K562 (cell line): Measurements from ENCODE around the gene C6orf47. TPM values are rescaled to one million over a fixed set of nuclear protein-coding genes. Genes with fewer than 3 reads are reported as not detected.
A peak's percentile ranks its signal among the peaks of the same experiment; 100 is the strongest.

Experiments used
- ARID2 ChIP-seq: fragments of 450-650 bp; IDR thresholded peaks from 2 replicates; pipeline ENCODE4 v1.6.1; 2017; ENCODE audit warnings: antibody characterized with exemption, mild to moderate bottlenecking
- BRD9 ChIP-seq: fragments of 450-650 bp; IDR thresholded peaks from 2 replicates; pipeline ENCODE4 v1.6.1; 2018; ENCODE audit warnings: low read depth; ENCODE audit not compliant: partially characterized antibody
- CCAR2 ChIP-seq: fragments of 200-400 bp; formaldehyde crosslinking; IDR thresholded peaks from 2 replicates; pipeline ENCODE4 v1.6.1; 2017; ENCODE audit warnings: mild to moderate bottlenecking, low read depth, low read length
- CHD2 ChIP-seq: IDR thresholded peaks from 2 replicates; pipeline ENCODE4 v1.6.1; 2011; ENCODE audit warnings: low read depth, low read length
- CSDE1 ChIP-seq, 2 experiments: fragments of 450-650 bp; IDR thresholded peaks; 2 replicates each; pipeline ENCODE4 v1.6.1; 2016; ENCODE audit warnings: mild to moderate bottlenecking in 1 of 2
- EP400 ChIP-seq: fragments of 450-650 bp; IDR thresholded peaks from 2 replicates; pipeline ENCODE4 v1.6.1; 2017; ENCODE audit warnings: antibody characterized with exemption, mild to moderate bottlenecking, moderate library complexity
- HOXB6 ChIP-seq: fragments of 250-450 bp; sonication (Bioruptor Pico); IDR thresholded peaks from 2 replicates; pipeline ENCODE4 v1.5.1; 2022; ENCODE audit warnings: mild to moderate bottlenecking, borderline replicate concordance
- NFATC3 ChIP-seq: fragments of 450-650 bp; IDR thresholded peaks from 2 replicates; pipeline ENCODE4 v1.6.1; 2017; ENCODE audit warnings: mild to moderate bottlenecking
- POLR2H ChIP-seq: IDR thresholded peaks from 2 replicates; pipeline ENCODE4 v1.6.1; 2016; ENCODE audit warnings: missing genetic modification characterization, low read depth, mild to moderate bottlenecking, control low read depth, missing compliant biosample characterization, moderate library complexity
- SP1 ChIP-seq: sonication (generic); formaldehyde crosslinking; IDR thresholded peaks from 2 replicates; pipeline ENCODE4 v1.8.1; 2022; ENCODE audit warnings: mild to moderate bottlenecking, missing genetic modification reagents
- SUPT5H ChIP-seq: fragments of 450-650 bp; IDR thresholded peaks from 2 replicates; pipeline ENCODE4 v1.6.1; 2016
- TAF9B ChIP-seq: fragments of 450-650 bp; IDR thresholded peaks from 2 replicates; pipeline ENCODE4 v1.6.1; 2018; ENCODE audit warnings: mild to moderate bottlenecking; ENCODE audit not compliant: partially characterized antibody
- ZBTB8A ChIP-seq: fragments of 450-650 bp; IDR thresholded peaks from 2 replicates; pipeline ENCODE4 v1.6.1; 2018; ENCODE audit warnings: mild to moderate bottlenecking, moderate library complexity; ENCODE audit not compliant: partially characterized antibody
- ZFP91 ChIP-seq: sonication (generic); formaldehyde crosslinking; IDR thresholded peaks from 2 replicates; pipeline ENCODE4 v1.8.0; 2022; ENCODE audit warnings: mild to moderate bottlenecking, missing genetic modification reagents
- ZNF511 ChIP-seq: sonication (generic); formaldehyde crosslinking; IDR thresholded peaks from 2 replicates; pipeline ENCODE4 v1.8.0; 2022; ENCODE audit warnings: mild to moderate bottlenecking, missing genetic modification reagents
- polyA plus RNA-seq, 8 experiments: library from polyadenylated mRNA; depleted of rRNA in 4 of 8; stranded (reverse) in 5 of 8; unstranded in 3 of 8; fragments of >200 nt; fragmentation: Nextera tagmentation in 2 of 8; fragmentation: Illumina TruSeq in 1 of 8; extraction: Ambion mirVana in 2 of 8; extraction: Trizol in 1 of 8; gene quantifications; 2 replicates each; pipeline versions ENCODE4 v1.2.1 to v1.2.3, GENCODE V29; 2011 to 2014; ENCODE audit warnings: inconsistent platforms in 1 of 8, missing spikeins in 1 of 8
- total RNA-seq, 7 experiments: library from RNA; depleted of rRNA in 6 of 7; stranded (reverse); fragments of >200 nt in 6 of 7; fragmentation: Illumina TruSeq in 2 of 7; extraction: Trizol in 2 of 7; gene quantifications; 2 replicates each; pipeline versions ENCODE4 v1.2.1 to v1.2.3, GENCODE V29; 2011 to 2021; ENCODE audit warnings: low replicate concordance in 1 of 7
- TF ChIP-seq, protein P1 (sequence below): IDR thresholded peaks from 2 replicates; pipeline ENCODE4 v1.6.1; 2012; ENCODE audit warnings: low read depth, low read length, improper control_type of control experiment, borderline replicate concordance
- TF ChIP-seq, protein P2 (sequence below): fragments of 250-450 bp; sonication (Bioruptor Pico); IDR thresholded peaks from 2 replicates; pipeline ENCODE4 v1.5.0; 2022; ENCODE audit warnings: mild to moderate bottlenecking
- TF ChIP-seq, protein P3 (sequence below): fragments of 250-450 bp; sonication (Bioruptor Pico); IDR thresholded peaks from 2 replicates; pipeline ENCODE4 v1.5.0; 2020; ENCODE audit warnings: mild to moderate bottlenecking
- TF ChIP-seq, protein P4 (sequence below): fragments of 450-650 bp; formaldehyde crosslinking; IDR thresholded peaks from 2 replicates; pipeline ENCODE4 v1.4.0; 2020; ENCODE audit warnings: mild to moderate bottlenecking, moderate library complexity

C6orf47 gene
- total and polyA plus RNA-seq, 9 of the 15 experiments (the other 6 are each of a cell fraction or from before 2014, with no cell fraction given): 0.14 to 43.8 (median 27.0) TPM

GRCh38 chr6:31620586-31621319, 39.8 kb downstream of the C6orf47 start, which contains the start of gene PRRC2A (continued):
- TF ChIP-seq BRD9 (peak; percentile 92), POLR2H (tag) (peak; percentile 95), CHD2 (peak; percentile 59), HOXB6 (CRISPR knock-in tag) (no peak), ARID2 (0 out of 2 replicates have a peak, but pooled peaks have one; percentile 1), EP400 (peak; percentile 99), CCAR2 (no peak), NFATC3 (no peak), ZFP91 (CRISPR knock-in tag) (0 out of 2 replicates have a peak, but pooled peaks have one; percentile 34), ZNF511 (CRISPR knock-in tag) (peak; percentile 93; the same call in 1 of the 2 replicates), ZBTB8A (no peak), SP1 (CRISPR knock-in tag) (peak; percentile 2; the same call in 1 of the 2 replicates), CSDE1 (IDR thresholded peaks at IDR 0.05) (no peak; a peak in 1 of 4 replicates), SUPT5H (peak; percentile 84), TAF9B (peak; percentile 100)
- TF ChIP-seq, protein P1, sequence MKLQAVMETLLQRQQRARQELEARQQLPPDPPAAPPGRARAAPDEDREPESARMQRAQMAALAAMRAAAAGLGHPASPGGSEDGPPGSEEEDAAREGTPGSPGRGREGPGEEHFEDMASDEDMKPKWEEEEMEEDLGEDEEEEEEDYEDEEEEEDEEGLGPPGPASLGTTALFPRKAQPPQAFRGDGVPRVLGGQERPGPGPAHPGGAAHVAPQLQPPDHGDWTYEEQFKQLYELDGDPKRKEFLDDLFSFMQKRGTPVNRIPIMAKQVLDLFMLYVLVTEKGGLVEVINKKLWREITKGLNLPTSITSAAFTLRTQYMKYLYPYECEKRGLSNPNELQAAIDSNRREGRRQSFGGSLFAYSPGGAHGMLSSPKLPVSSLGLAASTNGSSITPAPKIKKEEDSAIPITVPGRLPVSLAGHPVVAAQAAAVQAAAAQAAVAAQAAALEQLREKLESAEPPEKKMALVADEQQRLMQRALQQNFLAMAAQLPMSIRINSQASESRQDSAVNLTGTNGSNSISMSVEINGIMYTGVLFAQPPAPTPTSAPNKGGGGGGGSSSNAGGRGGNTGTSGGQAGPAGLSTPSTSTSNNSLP: no peak
- TF ChIP-seq, protein P2, sequence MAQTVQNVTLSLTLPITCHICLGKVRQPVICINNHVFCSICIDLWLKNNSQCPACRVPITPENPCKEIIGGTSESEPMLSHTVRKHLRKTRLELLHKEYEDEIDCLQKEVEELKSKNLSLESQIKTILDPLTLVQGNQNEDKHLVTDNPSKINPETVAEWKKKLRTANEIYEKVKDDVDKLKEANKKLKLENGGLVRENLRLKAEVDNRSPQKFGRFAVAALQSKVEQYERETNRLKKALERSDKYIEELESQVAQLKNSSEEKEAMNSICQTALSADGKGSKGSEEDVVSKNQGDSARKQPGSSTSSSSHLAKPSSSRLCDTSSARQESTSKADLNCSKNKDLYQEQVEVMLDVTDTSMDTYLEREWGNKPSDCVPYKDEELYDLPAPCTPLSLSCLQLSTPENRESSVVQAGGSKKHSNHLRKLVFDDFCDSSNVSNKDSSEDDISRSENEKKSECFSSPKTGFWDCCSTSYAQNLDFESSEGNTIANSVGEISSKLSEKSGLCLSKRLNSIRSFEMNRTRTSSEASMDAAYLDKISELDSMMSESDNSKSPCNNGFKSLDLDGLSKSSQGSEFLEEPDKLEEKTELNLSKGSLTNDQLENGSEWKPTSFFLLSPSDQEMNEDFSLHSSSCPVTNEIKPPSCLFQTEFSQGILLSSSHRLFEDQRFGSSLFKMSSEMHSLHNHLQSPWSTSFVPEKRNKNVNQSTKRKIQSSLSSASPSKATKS (CRISPR knock-in tag): no peak
- TF ChIP-seq, protein P3, sequence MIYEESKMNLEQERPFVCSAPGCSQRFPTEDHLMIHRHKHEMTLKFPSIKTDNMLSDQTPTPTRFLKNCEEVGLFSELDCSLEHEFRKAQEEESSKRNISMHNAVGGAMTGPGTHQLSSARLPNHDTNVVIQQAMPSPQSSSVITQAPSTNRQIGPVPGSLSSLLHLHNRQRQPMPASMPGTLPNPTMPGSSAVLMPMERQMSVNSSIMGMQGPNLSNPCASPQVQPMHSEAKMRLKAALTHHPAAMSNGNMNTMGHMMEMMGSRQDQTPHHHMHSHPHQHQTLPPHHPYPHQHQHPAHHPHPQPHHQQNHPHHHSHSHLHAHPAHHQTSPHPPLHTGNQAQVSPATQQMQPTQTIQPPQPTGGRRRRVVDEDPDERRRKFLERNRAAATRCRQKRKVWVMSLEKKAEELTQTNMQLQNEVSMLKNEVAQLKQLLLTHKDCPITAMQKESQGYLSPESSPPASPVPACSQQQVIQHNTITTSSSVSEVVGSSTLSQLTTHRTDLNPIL (CRISPR knock-in tag): no peak
- TF ChIP-seq, protein P4, sequence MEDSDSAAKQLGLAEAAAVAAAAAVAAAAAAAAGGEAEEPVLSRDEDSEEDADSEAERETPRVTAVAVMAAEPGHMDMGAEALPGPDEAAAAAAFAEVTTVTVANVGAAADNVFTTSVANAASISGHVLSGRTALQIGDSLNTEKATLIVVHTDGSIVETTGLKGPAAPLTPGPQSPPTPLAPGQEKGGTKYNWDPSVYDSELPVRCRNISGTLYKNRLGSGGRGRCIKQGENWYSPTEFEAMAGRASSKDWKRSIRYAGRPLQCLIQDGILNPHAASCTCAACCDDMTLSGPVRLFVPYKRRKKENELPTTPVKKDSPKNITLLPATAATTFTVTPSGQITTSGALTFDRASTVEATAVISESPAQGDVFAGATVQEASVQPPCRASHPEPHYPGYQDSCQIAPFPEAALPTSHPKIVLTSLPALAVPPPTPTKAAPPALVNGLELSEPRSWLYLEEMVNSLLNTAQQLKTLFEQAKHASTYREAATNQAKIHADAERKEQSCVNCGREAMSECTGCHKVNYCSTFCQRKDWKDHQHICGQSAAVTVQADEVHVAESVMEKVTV (CRISPR knock-in tag): peak; percentile 32; the same call in 1 of the 2 replicates
